ENCODE data around the gene TEDDM1. TPM values are rescaled to one million over a fixed set of nuclear protein-coding genes. Genes with fewer than 3 reads are reported as not detected.

TEDDM1 gene
- total and polyA plus RNA-seq, 4 donors: 0.08 TPM; not detected in 3

DNA sequence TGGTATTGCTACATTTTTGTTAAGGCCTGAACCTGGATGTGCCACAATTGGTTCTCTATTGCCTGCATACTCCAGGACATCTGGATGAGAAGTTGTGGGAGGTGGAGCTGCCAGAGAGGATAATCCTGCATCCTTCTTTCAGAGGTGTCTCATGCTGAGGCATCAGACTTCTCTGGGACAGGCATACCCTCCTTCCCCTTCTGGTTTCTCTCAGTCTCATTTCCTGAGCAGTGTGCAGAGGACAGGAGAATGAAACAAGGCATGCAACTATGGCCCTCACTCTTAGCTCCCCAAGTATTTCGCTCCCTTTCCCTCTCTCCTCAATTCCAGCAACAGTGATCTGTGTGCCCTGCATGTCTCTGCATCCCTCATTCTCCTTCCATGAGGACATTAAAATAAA, 41.9 kb upstream of the TEDDM1 start:
- no peak overlapping the region for H3K9ac ChIP-seq (ENCODE audit: low read depth in 1 of 2, low read length in 2 of 2)
- no peaks in the 10 kb centered on the region for H3K27me3 ChIP-seq (ENCODE audit: control insufficient read depth in 4 of 4, insufficient read depth in 4 of 4, low read length in 3 of 4)
- H3K4me3 ChIP-seq (ENCODE audit: low read depth in 1 of 3, low read length in 3 of 3): no peak overlapping the region
- 100% methylated on average over 1 of the region's 1 CpG for WGBS
- peaks cover 0 to 6% (median 2%) of the 10 kb centered on the region in 4 donors for H3K4me1 ChIP-seq (ENCODE audit: control insufficient read depth in 4 of 4, insufficient read depth in 4 of 4, low read length in 3 of 4)
- no peak for TF ChIP-seq RXRA (IDR thresholded peaks at IDR 0.05)
- TF ChIP-seq GABPA (IDR thresholded peaks at IDR 0.05 in 1 of 2, conservative IDR thresholded peaks at IDR 0.05 in 1 of 2): no peak
- no peak for TF ChIP-seq RAD21 (IDR thresholded peaks at IDR 0.05)
- no peak for TF ChIP-seq FOXA1 (IDR thresholded peaks at IDR 0.05)
- TF ChIP-seq, protein P1, sequence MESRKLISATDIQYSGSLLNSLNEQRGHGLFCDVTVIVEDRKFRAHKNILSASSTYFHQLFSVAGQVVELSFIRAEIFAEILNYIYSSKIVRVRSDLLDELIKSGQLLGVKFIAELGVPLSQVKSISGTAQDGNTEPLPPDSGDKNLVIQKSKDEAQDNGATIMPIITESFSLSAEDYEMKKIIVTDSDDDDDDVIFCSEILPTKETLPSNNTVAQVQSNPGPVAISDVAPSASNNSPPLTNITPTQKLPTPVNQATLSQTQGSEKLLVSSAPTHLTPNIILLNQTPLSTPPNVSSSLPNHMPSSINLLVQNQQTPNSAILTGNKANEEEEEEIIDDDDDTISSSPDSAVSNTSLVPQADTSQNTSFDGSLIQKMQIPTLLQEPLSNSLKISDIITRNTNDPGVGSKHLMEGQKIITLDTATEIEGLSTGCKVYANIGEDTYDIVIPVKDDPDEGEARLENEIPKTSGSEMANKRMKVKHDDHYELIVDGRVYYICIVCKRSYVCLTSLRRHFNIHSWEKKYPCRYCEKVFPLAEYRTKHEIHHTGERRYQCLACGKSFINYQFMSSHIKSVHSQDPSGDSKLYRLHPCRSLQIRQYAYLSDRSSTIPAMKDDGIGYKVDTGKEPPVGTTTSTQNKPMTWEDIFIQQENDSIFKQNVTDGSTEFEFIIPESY (IDR thresholded peaks at IDR 0.05): no peak
- TF ChIP-seq NR2F2 (IDR thresholded peaks at IDR 0.05): no peak
- TF ChIP-seq, protein P2, sequence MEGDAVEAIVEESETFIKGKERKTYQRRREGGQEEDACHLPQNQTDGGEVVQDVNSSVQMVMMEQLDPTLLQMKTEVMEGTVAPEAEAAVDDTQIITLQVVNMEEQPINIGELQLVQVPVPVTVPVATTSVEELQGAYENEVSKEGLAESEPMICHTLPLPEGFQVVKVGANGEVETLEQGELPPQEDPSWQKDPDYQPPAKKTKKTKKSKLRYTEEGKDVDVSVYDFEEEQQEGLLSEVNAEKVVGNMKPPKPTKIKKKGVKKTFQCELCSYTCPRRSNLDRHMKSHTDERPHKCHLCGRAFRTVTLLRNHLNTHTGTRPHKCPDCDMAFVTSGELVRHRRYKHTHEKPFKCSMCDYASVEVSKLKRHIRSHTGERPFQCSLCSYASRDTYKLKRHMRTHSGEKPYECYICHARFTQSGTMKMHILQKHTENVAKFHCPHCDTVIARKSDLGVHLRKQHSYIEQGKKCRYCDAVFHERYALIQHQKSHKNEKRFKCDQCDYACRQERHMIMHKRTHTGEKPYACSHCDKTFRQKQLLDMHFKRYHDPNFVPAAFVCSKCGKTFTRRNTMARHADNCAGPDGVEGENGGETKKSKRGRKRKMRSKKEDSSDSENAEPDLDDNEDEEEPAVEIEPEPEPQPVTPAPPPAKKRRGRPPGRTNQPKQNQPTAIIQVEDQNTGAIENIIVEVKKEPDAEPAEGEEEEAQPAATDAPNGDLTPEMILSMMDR (IDR thresholded peaks at IDR 0.05; ENCODE audit: low read depth, low read length, missing input control): no peak
- no peak for TF ChIP-seq HNF4G (IDR thresholded peaks at IDR 0.05)
- TF ChIP-seq HNF4A (conservative IDR thresholded peaks at IDR 0.05): no peak
- TF ChIP-seq YY1 (IDR thresholded peaks at IDR 0.05): no peak
- no peak for TF ChIP-seq EGR1 (IDR thresholded peaks at IDR 0.05; ENCODE audit: low read depth in 2 of 2)
- TF ChIP-seq REST (IDR thresholded peaks at IDR 0.05): no peak
- TF ChIP-seq JUND (IDR thresholded peaks at IDR 0.05): no peak
- TF ChIP-seq TAF1 (conservative IDR thresholded peaks at IDR 0.05): no peak
- TF ChIP-seq MAX (IDR thresholded peaks at IDR 0.05): no peak
- TF ChIP-seq FOXA2 (IDR thresholded peaks at IDR 0.05): no peak
- no peak for TF ChIP-seq SP1 (IDR thresholded peaks at IDR 0.05)
- no peak for TF ChIP-seq ATF3 (IDR thresholded peaks at IDR 0.05)
- H3K36me3 ChIP-seq (ENCODE audit: control insufficient read depth in 4 of 4, insufficient read depth in 3 of 4, low read depth in 1 of 4, low read length in 3 of 4): no peaks in the 10 kb centered on the region
- H3K9me3 ChIP-seq (ENCODE audit: control insufficient read depth in 4 of 4, low read length in 3 of 4): peaks cover 0 to 7% (median 2%) of the 10 kb centered on the region in 4 donors
- DNase-seq (ENCODE audit: low spot score): no peak
- no peak overlapping the region for H3K27ac ChIP-seq (ENCODE audit: low read depth in 1 of 2, low read length in 2 of 2)
